NB4 (cell line): Measurements from ENCODE around the gene CASQ2.
A peak's percentile ranks its signal among the peaks of the same experiment; 100 is the strongest.

ENCODE experiments used
- DNase-seq: peaks from one replicate; pipeline ENCODE4 v3.0.0; 2010; ENCODE audit warnings: low read depth
- H3K4me3 ChIP-seq: one replicate; pipeline ENCODE4 v1.5.1; 2011; ENCODE audit warnings: mild to moderate bottlenecking, low read depth, low read length, moderate library complexity
- CTCF ChIP-seq: IDR thresholded peaks from one replicate; pipeline ENCODE4 v1.5.1; 2012; ENCODE audit warnings: low read depth, low read length
- MYC ChIP-seq: IDR thresholded peaks from 2 replicates; pipeline ENCODE4 v1.6.1; 2011; ENCODE audit warnings: low read depth, low read length
- POLR2A ChIP-seq: IDR thresholded peaks from 2 replicates; pipeline ENCODE4 v1.6.1; 2011; ENCODE audit warnings: mild to moderate bottlenecking; ENCODE audit not compliant: insufficient read length; ENCODE audit errors: extremely low read depth
- TF ChIP-seq, protein P1 (sequence below): IDR thresholded peaks from 2 replicates; pipeline ENCODE4 v1.6.1; 2011; ENCODE audit warnings: low read depth, low read length

Gene CASQ2

DNA sequence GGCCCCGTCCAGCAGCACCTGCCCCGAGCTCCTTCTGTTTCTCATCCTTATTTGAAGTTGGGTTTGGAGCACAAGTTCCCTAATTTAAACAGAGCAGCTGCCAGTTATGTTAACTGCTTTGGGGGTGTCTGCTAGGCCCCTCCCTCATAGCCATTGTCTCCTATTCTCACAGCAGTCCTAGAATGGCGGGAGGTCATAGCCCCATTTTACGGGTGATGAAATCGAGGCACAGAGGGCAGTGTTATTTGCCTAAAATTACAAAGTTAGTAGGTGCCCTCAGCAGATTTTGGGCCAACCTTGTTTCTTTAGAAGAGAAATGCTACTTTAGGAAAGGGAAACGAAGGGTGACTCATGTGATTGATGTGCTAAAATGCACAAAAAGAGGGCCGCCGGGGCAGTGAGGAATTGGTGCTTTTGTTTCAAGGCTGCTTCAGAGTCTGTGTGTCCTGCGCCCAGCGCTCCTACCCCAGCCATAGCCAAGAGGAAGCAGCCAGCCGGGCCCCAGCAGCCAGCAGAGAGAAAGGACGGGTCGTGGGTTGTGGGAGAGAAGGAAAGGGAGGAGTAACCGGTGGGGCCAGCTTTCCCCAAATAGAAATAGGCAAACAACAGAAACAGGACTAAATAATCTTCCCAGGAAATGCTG lies 113.7 kb downstream of the CASQ2 start:
- TF ChIP-seq MYC (no peak), POLR2A (no peak), CTCF (no peak)
- TF ChIP-seq, protein P1, sequence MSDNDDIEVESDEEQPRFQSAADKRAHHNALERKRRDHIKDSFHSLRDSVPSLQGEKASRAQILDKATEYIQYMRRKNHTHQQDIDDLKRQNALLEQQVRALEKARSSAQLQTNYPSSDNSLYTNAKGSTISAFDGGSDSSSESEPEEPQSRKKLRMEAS, result no peak
- H3K4me3 ChIP-seq, result no peak overlapping the region
- DNase-seq, result peak; percentile 52

- DNase-seq, result no peak
- no peak for TF ChIP-seq MYC
- TF ChIP-seq, protein P1, result no peak
- TF ChIP-seq CTCF, result no peak
- TF ChIP-seq POLR2A, result no peak
- H3K4me3 ChIP-seq, result no peak overlapping the region
These were observed 114.4 kb downstream of the CASQ2 start for GRCh38 chr1:115654125-115654524.

- no peak for DNase-seq
- TF ChIP-seq POLR2A (no peak), MYC (no peak), CTCF (no peak)
- TF ChIP-seq, protein P1, result no peak
- no peak overlapping the region for H3K4me3 ChIP-seq
These were observed 116.2 kb downstream of the CASQ2 start for GRCh38 chr1:115652236-115652788.

GRCh38 chr1:115651391-115651790 lies 117.1 kb downstream of the CASQ2 start:
- H3K4me3 ChIP-seq, result no peak overlapping the region
- no peak for DNase-seq
- TF ChIP-seq POLR2A (no peak), CTCF (no peak), MYC (no peak)
- TF ChIP-seq, protein P1, result no peak

GRCh38 chr1:115650961-115651360 lies 117.6 kb downstream of the CASQ2 start:
- no peak overlapping the region for H3K4me3 ChIP-seq
- TF ChIP-seq CTCF (no peak), MYC (no peak), POLR2A (no peak)
- DNase-seq, result no peak
